ENCODE measurements around the gene ROCK1.

The ROCK1 gene

DNA sequence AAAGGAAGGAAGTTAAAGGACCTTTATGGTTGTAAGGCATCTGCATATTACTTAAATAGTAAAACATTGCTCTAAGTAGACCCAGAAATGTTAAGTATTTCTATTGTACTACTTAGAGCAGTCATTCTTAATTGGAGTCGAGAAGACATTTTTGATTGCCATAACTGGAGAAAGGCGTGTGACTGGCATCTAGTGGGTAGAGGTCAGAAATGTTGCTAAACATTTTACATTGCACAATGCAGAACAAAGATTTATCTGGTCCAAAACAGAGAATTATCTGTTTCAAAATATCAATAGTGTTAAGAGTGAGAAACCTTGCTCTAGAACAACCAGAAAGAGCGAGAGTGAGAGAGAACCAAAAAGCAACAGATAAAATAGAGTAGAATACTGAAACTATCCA, 23.3 kb upstream of the ROCK1 start:
- TF ChIP-seq, protein P1, sequence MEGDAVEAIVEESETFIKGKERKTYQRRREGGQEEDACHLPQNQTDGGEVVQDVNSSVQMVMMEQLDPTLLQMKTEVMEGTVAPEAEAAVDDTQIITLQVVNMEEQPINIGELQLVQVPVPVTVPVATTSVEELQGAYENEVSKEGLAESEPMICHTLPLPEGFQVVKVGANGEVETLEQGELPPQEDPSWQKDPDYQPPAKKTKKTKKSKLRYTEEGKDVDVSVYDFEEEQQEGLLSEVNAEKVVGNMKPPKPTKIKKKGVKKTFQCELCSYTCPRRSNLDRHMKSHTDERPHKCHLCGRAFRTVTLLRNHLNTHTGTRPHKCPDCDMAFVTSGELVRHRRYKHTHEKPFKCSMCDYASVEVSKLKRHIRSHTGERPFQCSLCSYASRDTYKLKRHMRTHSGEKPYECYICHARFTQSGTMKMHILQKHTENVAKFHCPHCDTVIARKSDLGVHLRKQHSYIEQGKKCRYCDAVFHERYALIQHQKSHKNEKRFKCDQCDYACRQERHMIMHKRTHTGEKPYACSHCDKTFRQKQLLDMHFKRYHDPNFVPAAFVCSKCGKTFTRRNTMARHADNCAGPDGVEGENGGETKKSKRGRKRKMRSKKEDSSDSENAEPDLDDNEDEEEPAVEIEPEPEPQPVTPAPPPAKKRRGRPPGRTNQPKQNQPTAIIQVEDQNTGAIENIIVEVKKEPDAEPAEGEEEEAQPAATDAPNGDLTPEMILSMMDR (IDR thresholded peaks at IDR 0.05; ENCODE audit: low read depth, low read length, missing control alignments) = peak; percentile 30
- Histone ChIP-seq H3K27me3 (replicated peaks) (no peaks in the 10 kb centered on the region), H3K27ac (no peak overlapping the region), H3K4me3 (ENCODE audit: low read depth, low read length) (no peak overlapping the region), H3K36me3 (replicated peaks) (no peaks in the 10 kb centered on the region)
- in situ Hi-C loops (cut with HindIII; ENCODE audit: low pct_ligation_motif_present, low sequenced_read_pairs) = no loop called here
- no peak for DNase-seq

GRCh38 chr18:21132398-21132918, 20.8 kb upstream of the ROCK1 start:
- in situ Hi-C loops (cut with HindIII; ENCODE audit: low pct_ligation_motif_present, low sequenced_read_pairs) = no loop called here
- TF ChIP-seq, protein P1 (IDR thresholded peaks at IDR 0.05; ENCODE audit: low read depth, low read length, missing control alignments) = no peak
- H3K27ac ChIP-seq = no peak overlapping the region

DNA sequence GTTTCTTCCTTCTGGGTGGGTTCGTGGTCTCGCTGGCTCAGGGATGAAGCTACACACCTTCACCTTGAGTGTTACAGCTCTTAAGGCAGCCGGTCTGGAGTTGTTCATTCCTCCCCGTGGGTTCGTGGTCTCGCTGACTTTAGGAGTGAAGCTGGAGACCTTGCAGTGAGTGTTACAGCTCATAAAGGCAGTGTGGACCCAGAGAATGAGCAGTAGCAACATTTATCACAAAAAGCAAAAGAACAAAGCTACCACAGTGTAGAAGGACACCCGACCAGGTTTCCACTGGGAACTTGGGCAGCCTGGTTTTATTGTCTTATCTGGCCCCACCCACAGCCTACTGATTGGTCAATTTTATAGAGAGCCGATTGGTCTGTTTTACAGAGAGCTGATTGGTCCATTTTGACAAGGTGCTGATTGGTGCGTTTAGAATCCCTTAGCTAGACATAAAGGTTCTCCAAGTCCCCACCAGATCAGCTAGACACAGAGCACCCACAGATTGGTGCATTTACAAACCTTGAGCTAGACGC, 20.1 kb upstream of the ROCK1 start:
- Histone ChIP-seq H3K27ac (no peak overlapping the region), H3K4me3 (ENCODE audit: low read depth, low read length) (no peak overlapping the region), H3K27me3 (replicated peaks) (no peaks in the 10 kb centered on the region), H3K36me3 (replicated peaks) (no peaks in the 10 kb centered on the region)
- TF ChIP-seq, protein P1 (IDR thresholded peaks at IDR 0.05; ENCODE audit: low read depth, low read length, missing control alignments) = no peak
- DNase-seq = no peak
- in situ Hi-C loops (cut with HindIII; ENCODE audit: low pct_ligation_motif_present, low sequenced_read_pairs) = no loop called here

More at GRCh38 chr18:21132398-21132918, 20.8 kb upstream of the ROCK1 start:
- DNase-seq = no peak
- Histone ChIP-seq H3K27me3 (replicated peaks) (no peaks in the 10 kb centered on the region), H3K4me3 (ENCODE audit: low read depth, low read length) (no peak overlapping the region), H3K36me3 (replicated peaks) (no peaks in the 10 kb centered on the region)

DNA sequence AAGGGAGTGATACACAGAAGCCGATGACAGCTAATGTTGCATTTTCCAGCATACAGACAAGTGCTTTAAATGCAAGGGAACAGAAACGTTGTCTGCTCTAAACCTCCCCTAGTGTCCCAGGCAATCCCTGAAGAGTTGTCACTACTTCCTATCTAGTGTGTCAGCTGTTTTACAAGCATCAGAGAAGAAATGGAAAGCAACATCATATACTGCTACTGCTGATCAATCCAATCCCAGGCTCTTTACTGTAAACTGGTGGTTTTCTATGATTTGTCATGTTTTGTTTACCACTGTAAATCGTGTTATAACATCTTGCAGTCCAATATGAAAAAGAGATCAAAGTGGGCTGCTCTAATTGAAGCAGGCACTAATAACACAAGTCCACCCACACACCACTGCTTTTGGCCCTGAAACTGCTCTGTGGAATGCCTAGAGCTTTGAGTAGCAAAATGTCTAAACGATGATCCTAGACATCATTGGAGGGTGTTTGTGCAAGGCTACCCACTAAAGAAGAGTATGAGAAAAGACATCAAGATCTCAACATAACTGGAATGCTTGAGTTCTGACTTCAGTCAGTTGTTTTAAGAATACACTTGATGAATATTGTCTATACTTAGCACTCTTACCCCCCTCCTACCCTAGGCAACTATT, 18.1 kb upstream of the ROCK1 start:
- no peaks in the 10 kb centered on the region for H3K36me3 ChIP-seq (replicated peaks)
- in situ Hi-C loops (cut with HindIII; ENCODE audit: low pct_ligation_motif_present, low sequenced_read_pairs) = no loop called here
- peak; percentile 49 for DNase-seq

GRCh38 chr18:21123290-21123926, 11.8 kb upstream of the ROCK1 start:
- H3K4me3 ChIP-seq (ENCODE audit: low read depth, low read length) = no peak overlapping the region
- H3K27me3 ChIP-seq (replicated peaks) = no peaks in the 10 kb centered on the region
- TF ChIP-seq, protein P1 (IDR thresholded peaks at IDR 0.05; ENCODE audit: low read depth, low read length, missing control alignments) = no peak
- H3K36me3 ChIP-seq (replicated peaks) = no peaks in the 10 kb centered on the region
- H3K27ac ChIP-seq = no peak overlapping the region
- DNase-seq = no peak
- in situ Hi-C loops (cut with HindIII; ENCODE audit: low pct_ligation_motif_present, low sequenced_read_pairs) = no loop called here

More for the DNA sequence above, 18.1 kb upstream of the ROCK1 start:
- H3K27me3 ChIP-seq (replicated peaks) = no peaks in the 10 kb centered on the region
- no peak overlapping the region for H3K4me3 ChIP-seq (ENCODE audit: low read depth, low read length)
- TF ChIP-seq, protein P1 (IDR thresholded peaks at IDR 0.05; ENCODE audit: low read depth, low read length, missing control alignments) = no peak
- peak overlapping the region; percentile 11 for H3K27ac ChIP-seq
